GM12878 (cell line): ENCODE results near the gene DNAJC17. TPM values are rescaled to one million over a fixed set of nuclear protein-coding genes. Genes with fewer than 3 reads are reported as not detected.

Experiments
- NBN ChIP-seq: fragments of 450-650 bp; IDR thresholded peaks from 2 replicates; pipeline ENCODE4 v1.6.1; 2016
- NR2F1 ChIP-seq: fragments of 450-650 bp; conservative IDR thresholded peaks from 2 replicates; pipeline ENCODE4 v1.6.1; 2017; ENCODE audit warnings: mild to moderate bottlenecking
- POU2F2 ChIP-seq: IDR thresholded peaks from 3 replicates; pipeline ENCODE4 v1.6.1; 2011; ENCODE audit warnings: low read depth, mild to moderate bottlenecking, low read length, borderline replicate concordance
- RFX5 ChIP-seq: IDR thresholded peaks from 2 replicates; pipeline ENCODE4 v1.6.1; 2011; ENCODE audit warnings: low read depth, low read length, improper control_type of control experiment
- STAT1 ChIP-seq: fragments of 450-650 bp; conservative IDR thresholded peaks from 2 replicates; pipeline ENCODE4 v1.6.1; 2014; ENCODE audit warnings: antibody characterized with exemption, mild to moderate bottlenecking
- SUZ12 ChIP-seq: fragments of 200-600 bp; sonication (generic); IDR thresholded peaks from one replicate; pipeline ENCODE4 v1.6.1; 2018; ENCODE audit warnings: antibody characterized with exemption, mild to moderate bottlenecking; ENCODE audit not compliant: unreplicated experiment
- ZBED1 ChIP-seq: IDR thresholded peaks from 2 replicates; pipeline ENCODE4 v1.6.1; 2016; ENCODE audit warnings: borderline replicate concordance
- ZNF274 ChIP-seq: IDR thresholded peaks from one replicate; pipeline ENCODE4 v1.8.0; 2011; ENCODE audit not compliant: insufficient read length, insufficient read depth
- polyA plus RNA-seq, 11 experiments: library from polyadenylated mRNA; depleted of rRNA in 4 of 11; unstranded in 6 of 11; stranded (reverse) in 5 of 11; fragments of >200 nt; fragmentation: Nextera tagmentation in 4 of 11; fragmentation: Illumina TruSeq in 1 of 11; extraction: Ambion mirVana in 4 of 11; extraction: Trizol in 1 of 11; gene quantifications; 1 replicate in 1 of 11; 2 replicates in 10 of 11; pipeline versions ENCODE4 v1.2.1 to v1.2.3, GENCODE V29; 2011 to 2016; ENCODE audit warnings: inconsistent platforms in 2 of 11, missing spikeins in 2 of 11, low read depth in 1 of 11
- total RNA-seq, 4 experiments: library from RNA; depleted of rRNA in 3 of 4; stranded (reverse); fragments of >200 nt in 3 of 4; fragmentation: Illumina TruSeq in 1 of 4; extraction: Trizol in 1 of 4; gene quantifications; 2 replicates each; pipeline versions ENCODE4 v1.2.1 to v1.2.3, GENCODE V29; 2013 to 2021
- TF ChIP-seq, protein P1 (sequence below): fragments of 450-650 bp; IDR thresholded peaks from 2 replicates; pipeline ENCODE4 v1.6.1; 2017; ENCODE audit warnings: mild to moderate bottlenecking
- TF ChIP-seq, protein P2 (sequence below): fragments of 450-650 bp; IDR thresholded peaks from 2 replicates; pipeline ENCODE4 v1.6.1; 2016; ENCODE audit warnings: mild to moderate bottlenecking, moderate library complexity, borderline replicate concordance

The DNAJC17 gene
- total and polyA plus RNA-seq, 10 of the 15 experiments (the other 5 are each of a cell fraction or from before 2014, with no cell fraction given) = 6.1 to 62.8 (median 45.4) TPM

DNA sequence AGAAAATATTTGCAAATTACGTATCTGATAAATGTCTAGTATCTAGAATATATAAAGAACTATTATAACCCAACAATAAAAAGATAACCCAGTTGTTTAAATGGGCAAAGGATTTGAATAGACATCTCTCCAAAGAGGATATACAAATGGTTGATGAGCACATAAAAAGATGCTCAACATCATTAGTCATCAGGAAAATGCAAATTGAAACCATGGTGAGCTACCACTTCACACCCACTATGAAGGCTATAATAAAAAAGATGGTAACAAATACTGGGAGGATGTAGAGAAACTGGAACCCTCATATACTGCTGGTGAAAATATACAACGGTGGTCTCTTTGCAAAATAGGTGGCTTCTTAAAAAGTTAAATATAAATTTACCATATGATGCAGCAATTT lies 84.3 kb downstream of the DNAJC17 start (continued):
- TF ChIP-seq, protein P1, sequence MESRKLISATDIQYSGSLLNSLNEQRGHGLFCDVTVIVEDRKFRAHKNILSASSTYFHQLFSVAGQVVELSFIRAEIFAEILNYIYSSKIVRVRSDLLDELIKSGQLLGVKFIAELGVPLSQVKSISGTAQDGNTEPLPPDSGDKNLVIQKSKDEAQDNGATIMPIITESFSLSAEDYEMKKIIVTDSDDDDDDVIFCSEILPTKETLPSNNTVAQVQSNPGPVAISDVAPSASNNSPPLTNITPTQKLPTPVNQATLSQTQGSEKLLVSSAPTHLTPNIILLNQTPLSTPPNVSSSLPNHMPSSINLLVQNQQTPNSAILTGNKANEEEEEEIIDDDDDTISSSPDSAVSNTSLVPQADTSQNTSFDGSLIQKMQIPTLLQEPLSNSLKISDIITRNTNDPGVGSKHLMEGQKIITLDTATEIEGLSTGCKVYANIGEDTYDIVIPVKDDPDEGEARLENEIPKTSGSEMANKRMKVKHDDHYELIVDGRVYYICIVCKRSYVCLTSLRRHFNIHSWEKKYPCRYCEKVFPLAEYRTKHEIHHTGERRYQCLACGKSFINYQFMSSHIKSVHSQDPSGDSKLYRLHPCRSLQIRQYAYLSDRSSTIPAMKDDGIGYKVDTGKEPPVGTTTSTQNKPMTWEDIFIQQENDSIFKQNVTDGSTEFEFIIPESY = no peak
- TF ChIP-seq NR2F1 = no peak
- TF ChIP-seq SUZ12 = no peak
- TF ChIP-seq POU2F2 = no peak
- no peak for TF ChIP-seq ZNF274
- no peak for TF ChIP-seq NBN
- TF ChIP-seq RFX5 = no peak
- no peak for TF ChIP-seq ZBED1
- no peak for TF ChIP-seq STAT1
- TF ChIP-seq, protein P2, sequence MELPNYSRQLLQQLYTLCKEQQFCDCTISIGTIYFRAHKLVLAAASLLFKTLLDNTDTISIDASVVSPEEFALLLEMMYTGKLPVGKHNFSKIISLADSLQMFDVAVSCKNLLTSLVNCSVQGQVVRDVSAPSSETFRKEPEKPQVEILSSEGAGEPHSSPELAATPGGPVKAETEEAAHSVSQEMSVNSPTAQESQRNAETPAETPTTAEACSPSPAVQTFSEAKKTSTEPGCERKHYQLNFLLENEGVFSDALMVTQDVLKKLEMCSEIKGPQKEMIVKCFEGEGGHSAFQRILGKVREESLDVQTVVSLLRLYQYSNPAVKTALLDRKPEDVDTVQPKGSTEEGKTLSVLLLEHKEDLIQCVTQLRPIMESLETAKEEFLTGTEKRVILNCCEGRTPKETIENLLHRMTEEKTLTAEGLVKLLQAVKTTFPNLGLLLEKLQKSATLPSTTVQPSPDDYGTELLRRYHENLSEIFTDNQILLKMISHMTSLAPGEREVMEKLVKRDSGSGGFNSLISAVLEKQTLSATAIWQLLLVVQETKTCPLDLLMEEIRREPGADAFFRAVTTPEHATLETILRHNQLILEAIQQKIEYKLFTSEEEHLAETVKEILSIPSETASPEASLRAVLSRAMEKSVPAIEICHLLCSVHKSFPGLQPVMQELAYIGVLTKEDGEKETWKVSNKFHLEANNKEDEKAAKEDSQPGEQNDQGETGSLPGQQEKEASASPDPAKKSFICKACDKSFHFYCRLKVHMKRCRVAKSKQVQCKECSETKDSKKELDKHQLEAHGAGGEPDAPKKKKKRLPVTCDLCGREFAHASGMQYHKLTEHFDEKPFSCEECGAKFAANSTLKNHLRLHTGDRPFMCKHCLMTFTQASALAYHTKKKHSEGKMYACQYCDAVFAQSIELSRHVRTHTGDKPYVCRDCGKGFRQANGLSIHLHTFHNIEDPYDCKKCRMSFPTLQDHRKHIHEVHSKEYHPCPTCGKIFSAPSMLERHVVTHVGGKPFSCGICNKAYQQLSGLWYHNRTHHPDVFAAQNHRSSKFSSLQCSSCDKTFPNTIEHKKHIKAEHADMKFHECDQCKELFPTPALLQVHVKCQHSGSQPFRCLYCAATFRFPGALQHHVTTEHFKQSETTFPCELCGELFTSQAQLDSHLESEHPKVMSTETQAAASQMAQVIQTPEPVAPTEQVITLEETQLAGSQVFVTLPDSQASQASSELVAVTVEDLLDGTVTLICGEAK = no peak
